SK-MEL-5 (cell line): ENCODE data around the gene COTL1. TPM values are rescaled to one million over a fixed set of nuclear protein-coding genes. Genes with fewer than 3 reads are reported as not detected.

Experiments
- DNase-seq: peaks from one replicate; pipeline ENCODE4 v3.0.0-alpha.2; 2016; ENCODE audit warnings: low read depth, low spot score
- in situ Hi-C: cut with HindIII; loops from 2 replicates; pipeline ENCODE4 v1.10.0; 2016; ENCODE audit warnings: low sequenced_read_pairs, high pct_unique_total_duplicates, low pct_unique_long_range_greater_than_20kb
- polyA plus RNA-seq, 2 experiments: library from polyadenylated mRNA; depleted of rRNA; stranded (reverse); fragments of >200 nt; gene quantifications; 2 replicates each; pipeline ENCODE4 v1.2.3, GENCODE V29; 2015
- total RNA-seq: library from RNA; depleted of rRNA; stranded (reverse); fragments of >200 nt; shearing (Covaris generic); gene quantifications from 2 replicates; pipeline ENCODE4 v1.2.3, GENCODE V29; 2014; rRNA removed

COTL1 gene, protein sequence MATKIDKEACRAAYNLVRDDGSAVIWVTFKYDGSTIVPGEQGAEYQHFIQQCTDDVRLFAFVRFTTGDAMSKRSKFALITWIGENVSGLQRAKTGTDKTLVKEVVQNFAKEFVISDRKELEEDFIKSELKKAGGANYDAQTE
- 159 and 171 TPM in 2 replicates for total RNA-seq
- polyA plus RNA-seq (2015; cell fraction: cytosol; rRNA removed), result 289 and 290 TPM in 2 replicates
- polyA plus RNA-seq (2015; cell fraction: nucleus; rRNA removed), result 32.8 and 33.8 TPM in 2 replicates

- peak; percentile 96 for DNase-seq
- in situ Hi-C loops, result no loop called here
These were observed at the start of gene COTL1 for GRCh38 chr16:84617791-84618580. Gene COTL1 (minus strand): TSS chr16:84618078. CDS start chr16:84617914, 164 bp downstream.

GRCh38 chr16:84665843-84666242, 48.0 kb upstream of the COTL1 start:
- DNase-seq, result no peak
- in situ Hi-C loops, result no loop called here

- no peak for DNase-seq
- in situ Hi-C loops, result no loop called here
These were observed 47.5 kb upstream of the COTL1 start for GRCh38 chr16:84665359-84665758.

GRCh38 chr16:84663433-84664101, 45.7 kb upstream of the COTL1 start:
- no peak for DNase-seq
- in situ Hi-C loops, result no loop called here

DNA sequence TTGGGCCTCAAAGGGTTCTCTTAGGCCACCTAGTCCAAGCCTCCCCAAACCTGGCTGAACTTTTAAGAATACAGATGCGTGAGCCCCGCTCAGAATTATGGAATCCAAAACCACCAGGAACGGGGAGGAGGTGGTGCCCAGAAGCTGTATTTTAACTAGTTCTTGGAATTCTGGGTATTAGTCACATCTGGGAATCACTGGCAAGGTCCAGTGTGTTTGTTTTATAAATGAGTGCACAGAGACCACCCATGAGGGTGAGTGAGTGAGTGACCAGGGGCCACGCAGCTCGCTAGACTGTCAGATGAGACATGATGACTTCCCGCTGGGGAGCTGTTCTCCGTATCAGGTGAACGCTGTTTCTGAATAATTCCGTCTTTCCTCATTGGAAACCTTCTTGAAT, 44.6 kb upstream of the COTL1 start:
- no peak for DNase-seq
- in situ Hi-C loops, result no loop called here

GRCh38 chr16:84661418-84662060, 43.7 kb upstream of the COTL1 start:
- in situ Hi-C loops, result no loop called here

DNA sequence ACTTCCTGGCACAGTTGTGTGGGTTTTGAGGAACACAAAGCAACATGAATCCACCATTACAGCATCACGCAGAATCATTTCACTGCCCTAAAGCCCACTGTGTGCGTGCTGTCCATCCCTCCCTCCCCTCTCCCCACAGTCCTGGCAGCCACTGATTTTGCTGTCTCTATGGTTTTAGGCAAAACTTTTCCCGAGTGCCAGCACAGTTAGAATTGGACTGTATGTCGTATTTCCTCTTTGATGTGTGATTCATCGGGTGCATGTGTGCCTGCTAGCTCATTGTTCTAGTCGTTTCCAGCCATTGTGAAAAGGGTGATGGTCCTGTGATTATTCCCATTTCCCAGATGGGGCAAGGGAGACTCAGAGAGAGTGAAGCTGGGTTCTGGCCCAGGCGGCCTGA, 43.1 kb upstream of the COTL1 start:
- no peak for DNase-seq
- in situ Hi-C loops, result no loop called here

More at GRCh38 chr16:84661418-84662060, 43.7 kb upstream of the COTL1 start:
- DNase-seq, result no peak

DNA sequence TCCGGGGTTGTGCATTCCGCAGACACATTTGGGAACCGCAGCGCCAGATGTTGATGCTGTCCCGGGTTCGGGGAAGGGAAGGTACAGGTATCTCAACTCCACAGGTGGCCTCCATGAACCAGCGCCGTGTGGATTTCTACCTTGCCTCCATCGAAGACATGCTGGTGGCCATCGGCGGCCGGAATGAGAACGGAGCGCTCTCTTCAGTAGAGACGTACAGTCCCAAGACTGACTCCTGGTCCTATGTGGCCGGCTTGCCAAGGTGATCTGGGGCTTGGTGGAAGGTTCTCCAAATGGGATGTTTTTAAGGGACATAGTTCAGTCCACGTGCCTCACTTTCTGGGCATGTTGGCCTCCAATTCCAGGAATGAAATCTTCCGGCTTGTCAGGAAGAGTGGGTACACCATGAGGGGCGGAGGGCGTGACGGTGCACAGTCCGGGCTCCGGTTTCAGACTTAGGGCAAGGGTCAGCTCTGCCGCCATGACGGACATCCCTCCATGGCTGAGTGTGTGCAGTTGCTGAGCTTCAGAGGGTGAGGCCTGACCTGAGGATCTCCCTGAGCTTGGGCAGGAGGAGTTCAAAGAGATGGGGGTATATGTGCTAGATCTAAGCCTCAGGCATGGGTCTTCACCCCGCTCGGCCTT, 41.9 kb upstream of the COTL1 start:
- no peak for DNase-seq
- in situ Hi-C loops, result no loop called here

- in situ Hi-C loops, result no loop called here
- DNase-seq, result no peak
These were observed 40.8 kb upstream of the COTL1 start for GRCh38 chr16:84658690-84659089.

DNA sequence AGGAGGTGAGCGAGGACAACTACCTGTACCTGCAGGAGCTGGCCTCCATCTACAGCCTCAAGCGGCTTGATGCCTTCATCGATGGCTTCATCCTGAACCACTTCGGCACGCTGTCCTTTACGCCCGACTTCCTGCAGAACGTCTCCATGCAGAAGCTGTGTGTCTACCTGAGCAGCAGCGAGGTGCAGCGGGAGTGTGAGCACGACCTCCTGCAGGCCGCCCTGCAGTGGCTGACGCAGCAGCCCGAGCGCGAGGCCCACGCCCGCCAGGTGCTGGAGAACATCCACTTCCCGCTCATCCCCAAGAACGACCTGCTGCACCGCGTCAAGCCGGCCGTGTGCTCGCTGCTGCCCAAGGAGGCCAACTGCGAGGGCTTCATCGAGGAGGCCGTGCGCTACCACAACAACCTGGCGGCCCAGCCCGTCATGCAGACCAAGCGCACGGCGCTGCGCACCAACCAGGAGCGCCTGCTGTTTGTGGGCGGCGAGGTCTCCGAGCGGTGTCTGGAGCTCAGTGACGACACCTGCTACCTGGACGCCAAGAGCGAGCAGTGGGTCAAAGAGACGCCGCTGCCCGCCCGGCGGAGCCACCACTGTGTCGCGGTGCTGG, 39.5 kb upstream of the COTL1 start:
- no peak for DNase-seq
- in situ Hi-C loops, result no loop called here

GRCh38 chr16:84656649-84657048, 38.8 kb upstream of the COTL1 start:
- no peak for DNase-seq
- in situ Hi-C loops, result no loop called here

GRCh38 chr16:84654998-84655397, 37.1 kb upstream of the COTL1 start:
- in situ Hi-C loops, result no loop called here

DNA sequence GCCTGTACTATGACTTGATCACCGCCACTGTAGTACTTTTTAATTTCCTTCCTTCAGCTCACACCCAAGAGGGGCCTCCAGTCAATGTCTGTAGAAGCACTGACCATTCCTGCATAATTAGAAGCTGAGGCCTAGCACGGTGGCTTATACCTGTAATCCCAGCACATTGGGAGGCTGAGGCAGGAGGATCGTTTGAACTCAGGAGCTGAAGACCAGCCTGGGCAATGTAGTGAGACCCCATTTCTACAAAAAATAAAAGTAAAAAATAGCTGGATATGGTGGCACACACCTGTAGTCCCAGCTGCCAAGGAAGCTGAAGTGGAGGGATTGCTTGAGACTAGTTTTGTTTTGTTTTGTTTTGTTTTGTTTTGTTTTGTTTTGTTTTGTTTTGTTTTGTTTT, 36.4 kb upstream of the COTL1 start:
- no peak for DNase-seq
- in situ Hi-C loops, result no loop called here

More at GRCh38 chr16:84654998-84655397, 37.1 kb upstream of the COTL1 start:
- DNase-seq, result no peak

GRCh38 chr16:84652566-84652965, 34.7 kb upstream of the COTL1 start:
- no peak for DNase-seq
- in situ Hi-C loops, result no loop called here

DNA sequence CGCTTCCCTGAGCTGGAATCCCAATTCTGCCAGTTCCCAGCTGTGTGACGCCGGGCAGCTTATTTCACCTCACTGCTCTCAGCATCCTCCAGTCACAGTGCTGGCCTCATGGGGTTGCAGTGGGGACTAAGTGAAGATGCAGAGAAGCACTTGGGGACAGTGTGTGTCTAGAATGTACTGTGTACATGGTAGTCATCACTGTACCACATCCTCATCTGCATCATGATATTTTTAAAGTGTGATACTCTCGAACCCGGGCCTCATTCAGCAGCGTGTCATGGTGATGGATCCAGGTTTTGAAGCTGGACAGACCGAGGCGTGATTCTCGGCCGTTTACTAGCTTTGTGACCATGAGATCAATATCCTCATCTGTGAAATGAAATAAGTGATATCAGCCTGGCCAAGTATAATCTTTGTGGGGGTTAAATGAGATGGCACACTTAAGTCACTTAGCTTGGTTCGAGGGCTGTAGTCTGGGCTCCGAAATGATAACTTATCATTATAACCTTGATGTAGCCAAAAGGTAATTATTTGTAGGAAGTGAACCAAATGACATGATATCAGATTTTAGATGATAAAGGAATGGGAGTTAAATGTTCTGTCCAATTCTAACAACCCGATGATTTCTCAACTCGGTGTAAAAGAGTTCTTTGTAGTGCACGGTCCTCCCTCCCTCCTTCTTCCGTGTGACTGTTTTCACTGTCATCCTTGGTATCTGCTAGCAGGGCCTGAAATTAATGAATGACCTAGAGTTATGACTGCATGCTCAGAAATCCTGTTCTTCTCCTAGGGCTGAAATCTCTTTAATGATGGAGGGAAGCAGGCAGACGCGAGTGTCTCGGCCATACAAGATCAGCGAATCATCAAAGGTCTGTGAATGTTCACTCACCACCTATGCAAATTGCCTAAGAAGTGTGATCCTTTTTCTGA, 32.4 kb upstream of the COTL1 start:
- DNase-seq, result peak; percentile 59
- in situ Hi-C loops, result no loop called here

- no peak for DNase-seq
- in situ Hi-C loops, result no loop called here
These were observed 31.6 kb upstream of the COTL1 start for GRCh38 chr16:84649511-84649861.
